ENCODE results near the gene TSHZ2.

Gene TSHZ2

DNA sequence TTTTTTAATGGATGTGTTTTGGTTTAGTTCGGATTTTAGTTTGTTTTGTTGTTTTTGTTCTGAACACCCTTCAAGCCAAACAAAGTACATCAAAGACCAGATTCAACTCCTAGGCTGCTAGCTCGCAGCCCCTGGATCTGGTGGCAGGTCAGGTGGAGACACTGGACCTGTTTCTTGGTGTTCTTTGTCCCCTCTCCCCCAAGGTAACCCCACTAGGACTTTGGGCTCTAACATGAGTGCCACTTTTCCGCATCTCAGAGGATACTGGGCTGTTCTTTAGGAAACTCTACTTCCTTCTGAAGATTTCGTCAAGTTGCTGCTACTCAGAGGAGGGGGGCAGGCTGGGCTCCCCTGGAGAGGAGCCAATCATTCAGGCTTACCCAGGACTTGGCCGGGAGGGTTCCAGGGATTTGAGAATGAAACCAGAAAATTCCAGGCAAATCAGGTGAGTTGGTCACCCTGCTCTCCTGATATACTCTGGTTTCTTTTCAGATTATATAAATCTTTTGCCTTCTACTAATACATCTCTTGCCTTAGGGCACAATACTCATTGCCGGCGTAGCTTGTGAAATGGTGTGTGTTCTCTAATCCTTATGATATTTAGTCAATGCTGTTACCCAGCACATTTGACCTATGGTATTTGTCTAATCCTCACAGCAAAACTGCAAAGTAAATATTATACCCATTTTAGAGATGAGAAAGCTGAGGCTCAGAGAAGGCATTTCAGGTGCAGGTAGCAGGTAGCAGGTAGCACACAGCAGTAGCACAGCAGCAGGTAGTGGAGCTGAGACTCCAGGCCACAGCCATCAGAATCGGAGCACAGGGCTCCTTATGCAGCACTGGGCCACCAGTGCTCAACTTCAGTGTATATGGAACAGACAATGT is 291.6 kb downstream of the TSHZ2 start:
- no peak for DNase-seq

DNA sequence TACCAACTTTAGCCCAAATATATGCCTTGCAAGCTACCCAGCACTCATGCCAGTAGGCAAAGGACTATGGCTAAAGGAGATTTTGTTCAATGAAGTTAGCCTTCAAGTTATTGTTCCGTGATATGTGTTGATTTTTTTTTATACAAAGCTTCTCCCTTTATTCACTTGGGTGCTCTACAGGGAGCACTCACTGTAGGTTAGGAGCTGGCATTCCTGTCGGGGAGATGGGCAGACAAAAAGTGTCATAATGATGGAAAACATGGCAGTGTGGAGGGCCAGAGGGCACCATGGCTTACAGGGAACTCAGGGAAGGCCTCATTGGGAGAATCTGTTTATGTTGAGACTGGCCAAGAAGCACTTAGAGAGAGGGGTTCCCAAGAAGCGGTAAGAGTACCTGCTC is 292.4 kb downstream of the TSHZ2 start:
- no peak for DNase-seq

DNA sequence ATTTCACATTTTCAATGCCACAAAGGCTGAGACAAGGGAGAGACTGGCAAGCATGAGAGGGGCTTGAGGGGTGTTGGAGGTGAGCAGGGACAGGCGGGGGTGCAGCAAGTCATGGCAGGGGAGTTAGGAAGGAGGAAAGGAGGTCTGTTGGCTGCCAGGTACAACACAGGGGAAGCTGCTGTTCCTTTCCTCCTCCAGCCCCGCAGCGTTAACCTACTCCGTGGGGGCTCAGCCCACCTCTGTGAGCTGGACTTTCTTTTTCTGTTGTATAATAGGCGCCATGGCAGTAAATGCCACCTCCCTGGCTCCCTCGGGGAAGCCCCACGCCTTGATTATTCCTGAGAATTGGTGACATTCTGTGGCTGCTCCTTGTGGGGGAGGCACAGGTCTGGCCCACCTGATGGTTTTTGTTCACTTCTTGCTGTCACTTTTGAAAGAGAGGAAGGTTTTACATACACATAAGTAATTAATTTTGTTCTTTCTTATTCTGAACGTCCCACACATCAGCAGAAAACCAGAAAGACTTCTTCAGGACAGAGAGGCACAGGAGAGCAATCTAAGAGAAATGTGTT is 293.2 kb downstream of the TSHZ2 start:
- no peak for DNase-seq

DNA sequence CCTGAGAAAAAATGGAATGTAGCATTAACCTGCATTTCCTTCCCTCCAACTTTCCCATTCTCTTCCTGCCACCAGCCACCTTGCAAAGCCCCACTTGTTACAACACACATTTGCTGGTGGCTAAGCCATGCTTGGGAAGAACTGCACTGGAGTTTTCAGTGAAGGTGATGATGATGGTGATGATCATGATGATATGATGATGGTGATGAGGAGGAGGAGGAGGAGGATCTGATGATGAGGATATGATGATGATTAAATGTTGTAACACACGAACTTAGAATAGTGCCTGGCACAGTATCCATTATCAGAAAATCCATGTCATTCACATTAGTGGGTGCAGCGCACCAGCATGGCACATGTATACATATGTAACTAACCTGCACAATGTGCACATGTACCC is 297.2 kb downstream of the TSHZ2 start:
- no peak for DNase-seq

DNA sequence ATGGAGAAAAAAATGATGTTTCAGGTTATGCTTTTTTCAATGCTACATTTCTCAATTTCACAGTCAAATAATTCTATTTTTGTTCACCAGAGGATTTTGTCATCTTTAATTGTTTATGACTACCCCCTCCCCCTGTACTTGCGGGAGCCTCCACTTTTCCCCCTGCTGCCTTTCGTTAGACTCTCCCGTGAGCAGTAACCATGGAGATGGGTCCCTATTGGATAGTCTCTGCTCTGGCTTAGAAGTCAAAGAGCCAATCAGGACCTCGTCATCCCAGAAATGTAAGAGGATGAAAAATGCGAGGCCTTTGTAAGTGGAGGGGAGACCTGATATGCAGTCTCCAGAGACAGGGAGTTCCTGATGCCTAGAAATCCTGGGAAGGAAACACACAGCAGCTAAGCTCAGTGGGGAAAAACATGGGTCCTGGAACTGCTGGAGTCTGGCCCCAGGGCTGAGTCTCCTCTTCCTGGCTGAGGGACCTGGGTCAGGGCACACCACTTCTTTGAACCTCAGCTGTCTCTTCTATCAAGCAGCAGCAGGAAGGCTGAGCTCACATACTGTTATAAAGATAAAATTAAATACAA is 298.7 kb downstream of the TSHZ2 start:
- no peak for DNase-seq

DNA sequence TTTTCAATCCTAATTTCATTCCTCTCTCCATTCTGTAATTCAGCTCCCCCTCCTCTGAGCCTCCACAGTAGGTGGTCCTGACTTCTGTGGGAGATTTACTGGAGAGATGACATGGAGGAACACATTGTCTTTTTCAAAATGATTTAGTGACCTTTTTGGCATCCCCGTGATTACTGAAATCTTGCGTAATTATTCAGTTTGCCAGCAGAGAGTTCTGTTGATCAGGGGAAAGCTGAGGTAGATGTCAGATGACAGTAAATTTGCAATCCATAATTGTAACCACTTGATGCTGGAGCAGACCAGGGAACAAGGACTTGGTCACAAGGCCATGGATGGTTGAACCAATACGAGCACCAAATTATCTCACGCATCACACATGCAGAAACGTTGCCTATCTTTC is 302.2 kb downstream of the TSHZ2 start:
- DNase-seq: no peak

DNA sequence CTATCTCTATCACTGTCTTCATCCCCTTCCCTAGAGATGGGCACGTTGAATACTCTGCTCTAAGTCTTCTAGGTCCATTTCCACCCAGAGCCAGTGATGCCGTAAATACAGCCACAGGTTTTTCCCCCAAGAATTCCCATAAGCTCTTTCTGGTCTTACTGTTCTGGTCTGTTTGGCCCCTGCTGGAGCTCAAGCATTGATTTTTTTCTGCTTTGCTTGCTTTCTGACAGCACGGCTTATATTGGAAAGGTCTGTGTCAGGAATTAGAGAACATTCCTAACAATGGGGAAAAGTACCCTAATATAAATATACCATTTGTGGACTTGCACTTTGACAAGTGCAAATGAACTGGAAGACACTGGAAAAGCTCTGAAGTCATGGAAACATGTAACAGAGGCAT is 302.6 kb downstream of the TSHZ2 start:
- no peak for DNase-seq

DNA sequence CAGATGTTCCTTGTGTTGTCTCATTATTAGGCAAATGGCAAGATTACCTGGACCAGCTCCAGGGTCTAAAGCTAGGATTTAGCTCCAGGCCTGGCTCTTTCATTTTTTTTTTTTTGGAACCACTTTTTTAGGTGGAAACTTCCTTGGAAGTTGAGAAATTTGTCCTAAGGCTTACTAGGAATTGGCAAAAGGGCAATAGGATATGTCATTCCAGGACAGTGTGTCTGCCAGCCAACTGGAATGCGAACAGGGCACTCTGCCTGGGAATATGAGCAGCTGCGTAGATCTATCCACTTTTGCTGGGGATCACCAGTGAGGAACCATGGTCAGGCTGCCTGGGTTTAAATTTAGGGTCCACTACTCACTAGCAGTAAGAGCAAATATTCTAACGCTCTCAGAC is 304.0 kb downstream of the TSHZ2 start:
- no peak for DNase-seq

DNA sequence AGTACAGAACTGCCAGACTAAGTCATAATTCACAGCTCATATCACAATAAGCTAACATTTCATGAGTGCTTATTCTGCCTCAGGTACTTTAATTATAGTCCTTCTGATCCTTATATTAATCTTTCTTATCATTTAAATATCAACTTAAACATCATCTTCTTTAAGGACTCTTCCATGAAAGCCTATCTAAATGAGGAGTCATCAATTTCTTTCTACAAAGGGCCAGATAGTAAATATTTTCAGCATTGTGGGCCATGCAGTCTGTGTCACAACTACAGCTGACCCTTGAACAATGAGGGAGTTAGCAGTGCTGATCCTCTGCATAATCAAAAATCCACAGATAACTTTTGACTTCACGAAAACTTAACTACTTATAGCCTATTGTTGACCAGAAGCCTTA is 306.4 kb downstream of the TSHZ2 start:
- DNase-seq: no peak

DNA sequence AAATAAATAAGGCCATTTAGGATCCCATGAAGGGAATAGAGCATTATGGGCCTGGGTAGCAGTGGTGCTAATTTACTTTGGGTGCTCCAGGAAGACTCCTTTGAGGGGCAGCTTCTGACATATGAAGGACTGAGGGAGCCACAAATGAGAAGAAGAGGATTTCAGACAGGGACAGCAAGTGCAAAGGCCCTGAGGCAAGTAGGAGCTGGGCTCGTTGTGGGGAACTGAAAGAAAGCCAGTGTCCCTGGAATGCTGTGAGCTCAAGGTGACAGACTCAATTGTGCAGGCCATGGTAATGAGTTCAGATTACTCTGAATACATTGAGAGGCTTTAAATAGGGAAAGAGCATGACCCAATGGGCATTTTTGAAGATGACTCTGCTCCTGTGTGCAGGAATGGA is 307.6 kb downstream of the TSHZ2 start:
- no peak for DNase-seq

DNA sequence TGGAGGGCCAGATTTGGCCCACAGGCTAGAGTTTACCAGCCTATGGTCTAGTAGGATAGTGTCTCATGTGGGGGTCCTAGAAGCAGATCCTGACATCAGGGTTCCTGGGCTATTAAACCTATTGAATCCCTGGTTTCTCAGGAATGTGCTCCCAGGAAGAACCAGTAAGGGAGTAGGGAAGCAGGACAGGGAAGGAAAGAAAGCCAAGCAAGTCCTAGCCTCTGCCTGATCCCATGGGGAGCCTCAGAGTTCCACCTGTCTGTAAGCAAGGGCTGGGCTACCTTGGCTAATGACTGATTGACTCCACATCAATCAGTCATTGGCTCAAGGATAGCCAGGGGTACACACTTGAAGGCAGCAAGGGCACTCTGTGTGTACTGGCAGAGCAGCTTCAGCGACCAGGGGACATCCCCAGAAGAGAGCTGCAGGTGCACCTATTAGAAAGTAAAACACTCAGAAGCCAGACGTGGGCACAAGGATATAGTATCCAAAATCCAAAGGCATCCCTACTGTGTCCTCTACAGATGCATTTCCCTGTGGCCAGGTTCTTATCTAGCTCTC is 309.5 kb downstream of the TSHZ2 start:
- DNase-seq: no peak

DNA sequence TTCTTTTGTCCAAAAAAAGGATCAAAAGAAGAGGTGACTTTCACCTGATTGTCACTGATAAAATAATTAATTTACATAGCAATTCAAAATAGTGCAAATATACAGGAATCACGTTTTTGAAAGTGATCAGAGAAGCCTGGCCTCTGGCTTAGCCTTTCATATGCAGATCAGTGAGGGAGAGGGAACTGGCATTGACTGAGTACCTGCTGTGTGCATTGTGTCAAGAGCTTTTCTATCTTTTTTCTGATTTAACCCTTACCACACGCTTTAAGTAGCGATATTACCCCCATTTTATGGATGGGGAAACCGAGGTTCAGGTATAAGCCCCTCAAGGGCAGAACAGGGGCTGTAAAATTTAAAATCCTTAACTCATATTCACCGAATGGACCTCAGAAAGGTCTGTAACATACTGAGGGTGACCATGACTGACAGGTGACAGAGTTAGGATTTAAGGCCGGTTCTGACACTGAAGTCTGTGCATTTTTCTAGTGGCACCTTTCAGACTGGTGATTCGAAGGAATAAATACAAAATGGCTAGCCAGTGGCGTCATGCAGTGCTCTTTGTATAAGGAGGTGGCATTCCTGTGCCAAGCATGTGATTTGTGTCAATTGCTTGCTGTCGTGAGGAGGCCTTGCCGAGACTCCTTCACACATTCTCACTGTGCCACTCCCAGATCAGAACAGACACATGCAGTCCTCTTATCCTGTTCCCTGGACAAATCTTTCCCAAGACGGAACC is 310.2 kb downstream of the TSHZ2 start:
- DNase-seq: no peak

DNA sequence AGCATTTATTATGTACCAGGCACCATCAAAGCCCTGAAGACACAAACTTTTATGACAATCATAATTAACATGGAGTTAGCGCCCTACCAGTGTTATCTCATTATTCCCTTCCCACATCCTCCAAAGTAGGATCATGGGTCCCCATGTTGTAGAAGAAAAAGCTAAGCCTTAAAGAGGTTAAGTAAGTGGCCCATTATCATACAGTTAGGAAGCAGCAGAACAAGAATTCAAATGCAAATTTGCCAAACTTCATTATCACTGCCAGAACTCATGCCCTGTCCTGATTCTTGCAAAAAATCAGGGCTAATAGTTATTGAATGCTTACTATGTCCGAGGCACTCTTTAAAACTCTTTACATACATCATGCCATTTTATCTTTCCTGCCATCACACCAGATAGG is 310.9 kb downstream of the TSHZ2 start:
- DNase-seq: no peak

DNA sequence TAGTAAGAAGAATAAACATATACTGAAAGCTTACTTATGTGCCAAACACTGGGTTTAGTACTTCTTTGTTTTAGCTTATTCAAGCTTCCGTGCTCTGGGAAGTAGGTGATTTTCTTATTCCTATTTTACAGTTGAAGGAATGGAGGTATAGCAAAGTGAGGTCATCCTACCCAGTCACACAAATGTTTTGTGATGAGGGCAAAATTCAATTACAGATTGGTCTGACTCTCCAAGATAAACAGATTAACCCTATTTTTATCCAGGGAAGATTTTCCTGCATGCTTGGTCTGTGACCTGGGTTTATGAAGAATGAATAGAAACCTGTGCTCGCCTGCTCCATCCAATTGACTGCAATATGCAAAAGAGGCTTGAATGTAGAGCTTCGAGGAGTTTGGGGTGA is 311.4 kb downstream of the TSHZ2 start:
- DNase-seq: no peak

DNA sequence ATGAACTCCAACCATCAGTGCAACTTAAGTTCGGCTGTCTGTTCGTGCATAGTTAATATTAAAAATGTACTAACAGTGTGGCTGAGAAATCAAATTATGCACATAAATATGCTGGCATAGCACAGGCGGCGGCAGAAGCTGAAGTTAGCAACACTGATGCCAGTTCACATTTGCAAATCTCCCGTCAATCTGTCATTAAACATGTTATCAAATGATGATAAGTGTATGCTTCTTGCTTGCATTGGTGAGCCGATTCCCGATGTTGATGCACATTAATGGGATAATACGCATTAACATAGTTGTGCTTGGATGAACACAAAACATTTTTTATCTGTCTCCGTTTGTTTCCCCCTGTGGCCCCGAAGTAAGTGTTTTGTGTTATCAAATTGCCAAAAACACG is 312.1 kb downstream of the TSHZ2 start:
- no peak for DNase-seq

DNA sequence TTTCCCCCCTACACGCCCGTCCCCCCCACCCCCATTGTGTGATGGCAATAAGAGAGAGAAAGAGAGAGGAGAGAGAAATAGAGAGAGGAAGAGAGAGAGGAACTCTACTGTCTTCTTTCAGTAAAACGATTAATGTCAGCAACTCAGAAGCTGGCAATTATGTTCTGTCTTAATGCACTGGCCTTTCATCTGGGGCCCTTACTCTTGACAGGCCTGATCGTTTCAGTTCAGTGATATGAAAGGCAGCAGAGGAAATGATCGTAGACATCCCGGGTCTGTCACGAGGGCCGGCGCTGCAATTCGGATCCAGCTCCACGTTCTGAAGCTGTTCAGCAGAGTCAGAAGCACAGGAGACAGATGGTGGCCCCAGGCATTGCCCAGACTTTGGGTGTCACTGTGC is 312.5 kb downstream of the TSHZ2 start:
- DNase-seq: no peak

DNA sequence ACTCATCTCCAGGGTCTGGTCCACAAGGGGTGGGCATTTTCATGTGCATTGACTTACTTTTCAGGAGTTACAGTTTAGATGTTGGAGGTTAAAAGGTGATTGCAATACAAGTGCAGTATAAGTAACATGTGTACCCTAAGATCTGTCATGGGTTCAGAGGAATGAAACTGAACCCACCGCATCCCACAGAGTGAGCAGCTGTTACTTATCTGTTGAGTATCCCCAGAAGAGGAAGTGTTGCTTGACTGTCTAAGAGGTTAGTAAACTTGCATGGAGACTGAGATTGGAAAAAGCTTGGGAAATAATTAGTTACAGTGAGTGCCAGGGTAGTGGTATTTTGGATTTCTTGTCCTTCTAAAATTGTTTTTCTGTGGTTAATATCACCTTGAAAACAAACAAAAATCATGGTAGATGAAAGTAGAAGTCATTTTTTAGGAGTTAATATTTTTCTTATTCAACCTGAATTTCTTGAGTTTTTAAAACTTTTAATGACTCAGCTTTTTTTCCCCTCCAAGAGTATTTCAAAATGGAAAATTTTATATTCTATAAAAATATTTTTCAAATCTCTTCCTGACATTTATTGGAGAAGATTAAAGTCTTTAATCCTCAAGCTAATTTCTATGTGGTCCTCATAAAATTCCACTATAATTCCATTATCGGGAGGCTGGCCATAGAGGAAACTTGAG is 315.3 kb downstream of the TSHZ2 start:
- DNase-seq: no peak

DNA sequence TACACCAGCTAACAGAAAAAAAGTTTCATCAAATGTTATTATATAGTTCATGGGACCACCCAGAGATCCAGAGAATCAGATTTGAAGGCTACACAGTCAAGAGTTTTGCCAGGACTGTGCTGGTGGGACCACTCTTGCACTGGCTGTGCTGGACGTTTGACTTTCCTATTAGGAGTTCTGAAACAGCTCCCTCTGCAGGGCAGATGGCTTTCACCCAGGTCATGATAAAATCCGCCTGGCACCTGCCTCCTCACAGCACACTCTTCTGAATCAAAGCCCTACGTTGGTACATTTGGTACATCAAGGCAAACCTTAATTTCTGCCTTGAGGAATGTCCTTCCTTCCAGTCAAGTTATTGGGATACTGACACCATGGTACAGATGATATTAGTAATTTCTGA is 319.4 kb downstream of the TSHZ2 start:
- no peak for DNase-seq

DNA sequence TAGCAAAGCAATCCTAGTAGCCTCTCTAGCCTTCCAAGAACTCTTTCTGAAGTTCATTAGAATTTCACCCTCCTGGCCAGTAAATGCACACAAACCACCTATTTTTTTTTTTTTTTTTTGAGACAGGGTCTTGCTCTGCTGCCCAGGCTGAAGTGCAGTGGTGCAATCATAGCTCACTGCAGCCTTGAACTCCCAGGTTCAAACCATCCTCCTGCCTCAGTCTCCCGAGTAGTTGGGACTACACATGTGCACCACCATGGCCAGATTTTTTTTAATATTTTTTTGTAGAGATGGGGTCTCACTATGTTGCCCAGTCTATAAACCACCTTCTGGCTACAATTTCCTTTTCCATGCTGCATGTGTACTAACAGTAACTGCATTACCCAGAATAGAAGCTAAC is 320.2 kb downstream of the TSHZ2 start:
- no peak for DNase-seq

DNA sequence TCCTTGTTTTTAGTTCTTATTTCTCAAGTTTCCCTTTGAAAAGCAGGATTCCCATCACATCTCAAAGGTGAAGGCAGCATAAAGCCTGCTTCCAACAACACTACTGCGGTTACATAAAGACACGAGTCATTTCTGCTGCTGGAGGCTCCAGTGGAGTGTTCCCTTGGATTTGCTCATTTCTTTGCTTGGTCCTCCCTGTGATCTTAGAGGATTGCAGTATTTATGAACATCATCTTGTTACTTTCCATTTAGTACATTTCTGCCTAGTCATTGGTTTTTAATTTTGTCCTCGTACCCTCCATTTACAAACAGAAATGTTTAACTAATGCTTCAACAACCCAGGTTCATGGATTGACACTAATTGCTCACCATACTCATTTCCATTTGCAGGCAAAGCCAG is 322.6 kb downstream of the TSHZ2 start:
- no peak for DNase-seq

DNA sequence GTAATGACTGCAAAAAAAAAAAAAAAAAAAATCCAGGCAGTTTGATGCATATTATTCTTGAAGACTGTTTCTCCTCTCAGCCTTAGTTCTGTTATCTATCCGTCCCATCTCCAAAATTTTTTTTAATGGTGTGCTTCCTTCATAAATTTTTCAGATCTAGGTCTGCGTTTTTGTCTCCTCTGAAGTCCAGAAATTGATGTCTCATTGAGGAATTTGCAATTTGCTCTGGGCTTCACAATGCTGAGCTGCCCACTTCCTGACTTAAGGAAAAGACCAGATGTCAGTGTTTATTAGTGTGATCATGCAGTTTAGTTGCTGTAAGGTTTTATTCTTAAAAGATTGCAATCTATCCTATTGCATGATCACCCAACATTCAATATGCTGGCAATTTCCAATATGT is 323.9 kb downstream of the TSHZ2 start:
- DNase-seq: no peak

DNA sequence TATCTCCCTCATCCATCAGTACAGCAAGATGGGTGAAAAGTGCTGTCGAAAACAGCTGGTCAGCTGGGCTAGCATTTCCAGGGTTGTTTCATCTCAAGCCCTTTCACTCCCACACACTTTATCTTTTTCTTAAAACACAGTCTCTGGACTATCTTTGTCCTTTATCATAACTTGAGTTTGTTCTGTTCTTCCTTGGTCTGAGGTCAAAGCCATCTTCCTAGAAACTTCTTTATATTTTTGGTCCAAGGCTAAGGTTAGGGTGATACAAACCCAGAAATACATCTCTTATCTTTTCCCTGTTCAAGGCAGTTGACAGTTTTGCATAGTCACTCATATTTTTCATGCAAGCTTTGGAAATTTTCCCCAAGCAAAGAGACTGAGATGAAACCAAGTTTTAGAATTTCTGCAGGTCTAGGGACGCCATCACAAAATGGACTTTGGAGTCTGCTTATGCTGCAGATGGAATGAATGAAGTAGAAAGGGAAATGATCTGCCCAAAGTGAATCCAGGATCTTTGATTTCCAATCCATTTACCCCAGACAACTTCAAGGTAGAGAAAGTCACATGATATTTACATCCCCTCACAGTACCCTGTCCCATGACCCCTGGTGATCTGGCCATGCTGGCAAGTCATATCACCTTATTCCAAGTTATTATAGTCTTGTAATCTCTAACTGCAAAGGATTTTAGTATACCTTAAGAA is 324.4 kb downstream of the TSHZ2 start:
- no peak for DNase-seq
